PC-3 (cell line): ENCODE measurements around the gene SGTA. TPM values are rescaled to one million over a fixed set of nuclear protein-coding genes. Genes with fewer than 3 reads are reported as not detected.

Experiments used
- ATAC-seq: fragments of 200-7000 bp; cut with Tn5 transposase; 2 replicates; pipeline ENCODE4 v1.9.1; 2020; ENCODE audit warnings: mild to moderate bottlenecking, moderate library complexity
- BruUV-seq: library from RNA; stranded (reverse); fragments of 400-500 nt; replicated peaks from 2 replicates; lab custom pipeline; 2021; lab: Mats Ljungman, UMichigan
- CTCF ChIA-PET: fragments of 300-600 bp; sonication (Branson Sonifier 250); formaldehyde crosslinking; loops from one replicate; lab custom pipeline; 2022; ENCODE audit warnings: antibody characterized with exemption; lab: Charles Lee
- POLR2A ChIA-PET: fragments of 300-600 bp; sonication (Branson Sonifier 250); formaldehyde crosslinking; loops from one replicate; lab custom pipeline; 2022; ENCODE audit warnings: antibody characterized with exemption; ENCODE audit not compliant: unreplicated experiment; lab: Charles Lee
- DNase-seq: peaks from one replicate; pipeline ENCODE4 v3.0.0-alpha.2; 2015
- H2AFZ ChIP-seq: fragments of 300-600 bp; sonication (generic); 2 replicates; pipeline ENCODE4 v1.6.0; 2016; ENCODE audit warnings: antibody characterized with exemption, low read length
- H3F3A ChIP-seq: fragments of 300-600 bp; sonication (generic); one replicate; pipeline ENCODE4 v1.6.0; 2017; ENCODE audit warnings: antibody characterized with exemption, low read length, control low read depth, mild to moderate bottlenecking; ENCODE audit not compliant: unreplicated experiment
- H3K27ac ChIP-seq: fragments of 300-600 bp; sonication (generic); 2 replicates; pipeline ENCODE4 v1.5.1; 2016; ENCODE audit warnings: mild to moderate bottlenecking, low read length
- H3K27me3 ChIP-seq: fragments of 300-600 bp; sonication (generic); 2 replicates; pipeline ENCODE4 v1.6.1; 2016; ENCODE audit warnings: low read length, mixed read lengths
- H3K36me3 ChIP-seq: fragments of 300-600 bp; sonication (generic); 2 replicates; pipeline ENCODE4 v1.6.1; 2016; ENCODE audit warnings: low read depth, mixed run types, low read length, mixed read lengths
- H3K4me1 ChIP-seq: fragments of 300-600 bp; sonication (generic); 2 replicates; pipeline ENCODE4 v1.5.1; 2016; ENCODE audit warnings: low read length; ENCODE audit not compliant: insufficient read depth
- H3K4me2 ChIP-seq: fragments of 300-600 bp; sonication (generic); 2 replicates; pipeline ENCODE4 v1.6.0; 2016; ENCODE audit warnings: low read length
- H3K4me3 ChIP-seq: fragments of 300-600 bp; sonication (generic); 2 replicates; pipeline ENCODE4 v1.5.1; 2016; ENCODE audit warnings: mild to moderate bottlenecking, low read length, mixed read lengths
- H3K79me2 ChIP-seq: fragments of 300-600 bp; sonication (generic); 2 replicates; pipeline ENCODE4 v1.6.1; 2017; ENCODE audit warnings: low read length, mixed read lengths
- H3K9ac ChIP-seq: fragments of 300-600 bp; sonication (generic); 2 replicates; pipeline ENCODE4 v1.6.0; 2016; ENCODE audit warnings: mild to moderate bottlenecking, low read length
- H3K9me2 ChIP-seq: fragments of 300-600 bp; sonication (generic); replicated peaks from 2 replicates; pipeline ENCODE4 v1.6.1; 2016; ENCODE audit warnings: mixed run types, low read length, mixed read lengths
- H3K9me3 ChIP-seq: fragments of 300-600 bp; sonication (generic); 2 replicates; pipeline ENCODE4 v1.6.1; 2016; ENCODE audit warnings: low read length, mixed read lengths
- H4K20me1 ChIP-seq: fragments of 300-600 bp; sonication (generic); 2 replicates; pipeline ENCODE4 v1.6.1; 2016; ENCODE audit warnings: low read length, mixed read lengths
- CTCF ChIP-seq: fragments of 300-600 bp; sonication (generic); conservative IDR thresholded peaks from 2 replicates; pipeline ENCODE4 v1.5.1; 2017; ENCODE audit warnings: antibody characterized with exemption, low read depth, mild to moderate bottlenecking, low read length
- EZH2 ChIP-seq: fragments of 300-600 bp; sonication (generic); IDR thresholded peaks from one replicate; pipeline ENCODE4 v1.6.1; 2017; ENCODE audit warnings: antibody characterized with exemption, mild to moderate bottlenecking, low read length; ENCODE audit not compliant: unreplicated experiment
- EZH2phosphoT487 ChIP-seq: fragments of 300-600 bp; sonication (generic); IDR thresholded peaks from 2 replicates; pipeline ENCODE4 v1.6.1; 2018; ENCODE audit warnings: mild to moderate bottlenecking, antibody characterized with exemption, low read length, borderline replicate concordance
- intact Hi-C: fragments of 100-400 bp; cut with micrococcal nuclease; formaldehyde crosslinking; loops from 2 replicates; pipeline ENCODE4 v1.9.0; 2023
- total RNA-seq: library from RNA; depleted of rRNA; stranded (reverse); fragments of >200 nt; gene quantifications from 2 replicates; pipeline ENCODE4 v1.2.3, GENCODE V29; 2014

SGTA gene
- total RNA-seq, 1 experiment from 2014 or later: 78.6 TPM

DNA sequence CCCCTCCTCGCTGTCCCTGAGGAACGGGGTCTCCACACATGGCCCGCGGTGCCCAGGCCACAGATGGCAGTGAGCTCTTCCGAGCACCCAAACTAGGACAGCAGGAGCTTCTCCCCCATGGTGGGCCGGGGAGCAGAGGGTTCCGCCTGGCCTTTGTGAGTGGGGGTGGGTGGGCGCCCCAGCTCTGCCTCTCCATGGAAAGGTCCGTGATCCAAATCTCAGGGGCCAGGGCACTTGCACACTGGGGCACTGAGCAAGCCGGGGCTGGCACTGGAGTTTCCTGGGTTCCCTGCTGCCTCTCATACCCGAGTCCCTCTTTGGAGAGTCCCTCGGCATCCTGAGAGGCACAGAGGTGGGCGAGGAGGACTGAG lies 59.7 kb downstream of the SGTA start:
- no peak overlapping the region for H3K4me3 ChIP-seq
- H3K27ac ChIP-seq: no peak overlapping the region
- peak overlapping the region; percentile 56 for H3K4me2 ChIP-seq
- H3K27me3 ChIP-seq: no peaks in the 10 kb centered on the region
- H2AFZ ChIP-seq: no peak overlapping the region
- H3K79me2 ChIP-seq: no peaks in the 10 kb centered on the region
- no TSS peak for BruUV-seq
- no peaks in the 10 kb centered on the region for H3K9me2 ChIP-seq
- POLR2A ChIA-PET: interaction anchor here (0.5 kb wide), 1 partner anchor 247 kb away, joined by 18 read pairs; the partner anchor contains the start of gene GADD45B
- CTCF ChIA-PET: interaction anchor here (1.5 kb wide), 1 partner anchor 75 kb away, joined by 8 read pairs; no protein-coding TSS in a partner anchor
- H4K20me1 ChIP-seq: no peaks in the 10 kb centered on the region
- H3K9ac ChIP-seq: peak overlapping the region; percentile 23; the same call in 1 of the 2 replicates
- no peaks in the 10 kb centered on the region for H3K9me3 ChIP-seq
- intact Hi-C loops: no loop called here
- H3F3A ChIP-seq: no peaks in the 10 kb centered on the region
- TF ChIP-seq EZH2 (no peak), EZH2phosphoT487 (no peak), CTCF (no peak)
- no peak for ATAC-seq
- peaks cover 22% of the 10 kb centered on the region for H3K4me1 ChIP-seq
- H3K36me3 ChIP-seq: no peaks in the 10 kb centered on the region
- no peak for DNase-seq

DNA sequence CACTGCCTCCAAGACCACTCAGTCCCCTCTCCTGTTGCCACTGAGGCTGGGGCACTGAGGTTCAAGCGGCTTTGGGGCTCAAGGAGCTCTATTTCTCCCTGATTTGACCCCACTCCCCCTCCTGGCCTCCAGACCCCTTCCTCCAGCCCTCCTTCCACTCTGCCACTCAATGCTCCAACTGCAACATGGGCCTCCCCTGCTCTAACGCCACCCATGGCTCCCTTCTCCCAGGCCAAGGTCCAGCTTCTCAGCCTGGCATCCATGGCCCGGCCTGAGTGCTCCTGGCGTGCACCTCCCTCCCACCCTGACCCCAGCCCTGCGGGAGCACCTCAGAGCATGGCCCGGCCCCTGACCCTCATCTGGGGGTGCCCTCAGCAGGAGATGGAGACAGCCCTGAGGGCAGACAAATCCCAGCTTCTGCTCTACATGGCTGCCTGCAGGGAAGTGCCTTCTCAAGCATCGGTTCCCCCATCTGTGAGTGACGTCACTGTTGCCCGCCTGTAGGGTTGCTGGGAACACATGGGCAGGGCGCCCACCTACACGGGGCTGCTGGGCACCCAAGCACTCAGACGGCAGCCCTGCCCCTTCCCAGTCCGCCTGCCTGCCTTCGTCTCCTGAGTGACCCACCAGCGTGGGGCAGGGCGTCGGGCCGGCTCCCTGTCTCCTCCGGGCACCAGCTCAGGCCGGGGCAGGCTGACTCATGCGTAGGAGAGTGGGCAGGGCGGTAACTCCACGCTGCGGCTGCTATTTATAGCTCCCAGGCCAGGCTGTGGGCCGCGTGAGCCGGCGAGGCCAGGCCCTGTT lies 60.3 kb downstream of the SGTA start:
- H3K4me2 ChIP-seq: peak overlapping the region; percentile 56
- TF ChIP-seq EZH2 (no peak), CTCF (no peak), EZH2phosphoT487 (no peak)
- DNase-seq: peak; percentile 54

More for the DNA sequence above, 60.3 kb downstream of the SGTA start:
- Histone ChIP-seq H3K9me3 (no peaks in the 10 kb centered on the region), H3K9me2 (no peaks in the 10 kb centered on the region), H2AFZ (no peak overlapping the region), H3K4me1 (peaks cover 20% of the 10 kb centered on the region), H3K4me3 (no peak overlapping the region), H3F3A (no peaks in the 10 kb centered on the region), H3K36me3 (no peaks in the 10 kb centered on the region), H3K9ac (0 out of 2 replicates have a peak overlapping the region, but pooled peaks have one; percentile 23), H3K79me2 (no peaks in the 10 kb centered on the region), H3K27ac (no peak overlapping the region), H4K20me1 (no peaks in the 10 kb centered on the region), H3K27me3 (no peaks in the 10 kb centered on the region)
- POLR2A ChIA-PET: interaction anchor here (0.5 kb wide), 1 partner anchor 247 kb away, joined by 18 read pairs; the partner anchor contains the start of gene GADD45B
- intact Hi-C loops: no loop called here
- BruUV-seq: no TSS peak
- ATAC-seq: peak; percentile 87
- CTCF ChIA-PET: interaction anchor here (1.5 kb wide), 1 partner anchor 74 kb away, joined by 8 read pairs; no protein-coding TSS in a partner anchor
